C4-2B (cell line): ENCODE measurements around the gene TBC1D12.

Source experiments
- CTCF ChIP-seq: fragments of 450-650 bp; conservative IDR thresholded peaks from 2 replicates; pipeline ENCODE4 v1.5.1; 2017; ENCODE audit warnings: mild to moderate bottlenecking
- ZFX ChIP-seq: fragments of 450-650 bp; IDR thresholded peaks from 2 replicates; pipeline ENCODE4 v1.6.1; 2017

DNA sequence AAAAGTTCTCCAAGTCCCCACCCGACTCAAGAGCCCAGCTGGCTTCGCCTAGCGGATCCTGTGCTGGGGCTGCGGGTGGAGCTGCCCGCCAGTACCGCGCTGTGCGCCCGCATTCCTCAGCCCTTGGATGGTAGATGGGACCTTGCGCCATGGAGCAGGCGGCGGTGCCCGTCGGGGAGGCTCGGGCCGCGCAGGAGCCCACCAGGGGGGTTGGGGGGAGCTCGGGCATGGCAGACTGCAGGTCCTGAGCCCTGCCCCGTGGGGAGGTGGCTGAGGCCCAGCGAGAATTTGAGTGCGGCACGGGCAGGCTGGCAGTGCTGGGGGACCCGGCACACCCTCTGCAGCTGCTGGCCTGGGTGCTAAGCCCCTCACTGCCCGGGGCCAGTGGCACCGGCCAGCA is 57.0 kb downstream of the TBC1D12 start:
- TF ChIP-seq CTCF = no peak
- no peak for TF ChIP-seq ZFX
